ENCODE results near the gene VAMP8. TPM values are rescaled to one million over a fixed set of nuclear protein-coding genes. Genes with fewer than 3 reads are reported as not detected.

Gene VAMP8
- total and polyA plus RNA-seq, 2 of the 8 experiments (the other 6 are each of a cell fraction or from before 2014, with no cell fraction given) = 34.4 to 69.7 TPM

DNA sequence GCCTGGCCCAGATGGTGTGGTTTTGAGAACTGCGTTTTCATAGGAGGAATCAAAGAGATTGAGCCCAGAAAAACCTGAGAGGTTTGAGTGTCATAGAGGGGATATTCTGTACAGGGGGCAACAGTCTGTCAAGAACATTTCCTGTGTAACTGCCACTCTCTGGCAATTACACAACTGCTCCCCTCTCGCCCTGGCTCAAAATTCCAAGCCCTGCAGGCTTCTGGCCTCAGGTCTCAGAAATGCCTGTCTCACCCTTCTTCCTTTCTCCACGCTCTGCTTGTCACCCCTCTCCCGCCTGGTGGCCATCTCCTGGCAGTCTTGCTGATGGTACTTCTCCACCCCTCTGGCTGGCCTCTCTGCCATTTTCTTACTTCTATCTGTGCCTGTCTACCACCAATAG is 10.8 kb downstream of the VAMP8 start:
- POLR2A ChIA-PET (ENCODE audit: partially characterized antibody) = interaction anchor here (0.9 to 2.1 kb wide), 7 partner anchors 9 to 50 kb away, joined by 3 to 8 read pairs (median 5); partner anchors contain the start of genes GGCX, MAT2A and TMEM150A
- CTCF ChIA-PET (ENCODE audit: partially characterized antibody) = interaction anchor here (1.0 to 1.2 kb wide), 2 partner anchors 16 to 49 kb away, joined by 3 to 4 read pairs; no protein-coding TSS in a partner anchor

More for the DNA sequence above, 10.8 kb downstream of the VAMP8 start:
- Histone ChIP-seq H2AFZ (ENCODE audit: low read length) (no peak overlapping the region), H3K4me1 (replicated peaks in 1 of 4; ENCODE audit: control insufficient read depth in 3 of 4, insufficient read depth in 4 of 4, low read length in 3 of 4) (peaks cover 0 to 11% (median 3%) of the 10 kb centered on the region in 4 experiments; a peak in 4 of 7 replicates), H3K4me2 (ENCODE audit: insufficient read depth in 1 of 2, low read depth in 2 of 2, low read length in 2 of 2) (no peak overlapping the region), H3K23me2 (ENCODE audit: low read depth, low read length) (peaks cover 5% of the 10 kb centered on the region; the same call in 1 of the 2 replicates), H3K36me3 (ENCODE audit: control insufficient read depth in 2 of 4, insufficient read depth in 4 of 4, low read length in 3 of 4) (no peaks in the 10 kb centered on the region), H3K9me3 (ENCODE audit: insufficient read depth in 2 of 2, low read depth in 1 of 2, low read length in 1 of 2) (no peaks in the 10 kb centered on the region), H3K9ac (replicated peaks in 1 of 4; ENCODE audit: extremely low read depth in 1 of 4, low read depth in 3 of 4, low read length in 3 of 4) (no peak overlapping the region), H4K91ac (replicated peaks; ENCODE audit: insufficient read length, low read length) (no peak overlapping the region), H2AK5ac (ENCODE audit: low read depth, low read length) (no peak overlapping the region), H2BK15ac (ENCODE audit: low read length) (no peak overlapping the region), H3K18ac (ENCODE audit: extremely low read depth, low read length) (no peak overlapping the region), H3K4ac (replicated peaks; ENCODE audit: insufficient read length, low read depth, low read length) (no peak overlapping the region), H3K4me3 (ENCODE audit: extremely low read depth in 1 of 4, insufficient read depth in 2 of 4, low read depth in 3 of 4, low read length in 4 of 4) (no peak overlapping the region), H2BK12ac (ENCODE audit: low read depth, low read length) (no peak overlapping the region), H3K56ac (replicated peaks; ENCODE audit: insufficient read length, low read depth, low read length) (no peak overlapping the region), H2BK5ac (ENCODE audit: low read depth, low read length) (no peak overlapping the region), H3K27me3 (replicated peaks in 1 of 4; ENCODE audit: control insufficient read depth in 3 of 4, extremely low read depth in 1 of 4, insufficient read depth in 3 of 4, low read length in 3 of 4) (peaks cover 8 to 32% (median 20%) of the 10 kb centered on the region in 4 experiments; a peak in 6 of 7 replicates), H4K5ac (ENCODE audit: insufficient read length, low read depth, low read length) (no peak overlapping the region), H4K20me1 (replicated peaks in 1 of 2; ENCODE audit: control insufficient read depth in 1 of 2, insufficient read depth in 2 of 2, low read length in 2 of 2) (no peaks in the 10 kb centered on the region), H2BK20ac (ENCODE audit: low read length) (no peak overlapping the region), H3K79me2 (ENCODE audit: control insufficient read depth in 1 of 2, insufficient read depth in 2 of 2, low read length in 2 of 2) (no peaks in the 10 kb centered on the region; a peak in 1 of 4 replicates), H3K79me1 (ENCODE audit: low read depth, low read length) (no peaks in the 10 kb centered on the region), H3K27ac (ENCODE audit: low read depth, low read length) (no peak overlapping the region), H2BK120ac (replicated peaks; ENCODE audit: low read depth, low read length) (no peak overlapping the region), H3K23ac (ENCODE audit: insufficient read length) (no peak overlapping the region), H4K8ac (ENCODE audit: extremely low read depth, insufficient read depth, low read length) (no peak overlapping the region), H3K14ac (ENCODE audit: insufficient read length) (no peak overlapping the region)
- WGBS, 2 experiments (ENCODE audit: extremely low coverage in 1 of 2, insufficient coverage in 1 of 2, insufficient read length in 1 of 2, insufficient replicate concordance in 2 of 2, low coverage in 1 of 2, low lambda C conversion rate in 2 of 2, missing lambda C conversion rate in 1 of 2) = 76% methylated on average over 4 of the region's 4 CpGs; no CpG with 5 or more reads in 1 of the 2 experiments
- FAIRE-seq = no peak
- TF ChIP-seq BACH1 (IDR thresholded peaks at IDR 0.05; ENCODE audit: low read length) (no peak), SIX5 (IDR thresholded peaks at IDR 0.05; ENCODE audit: low read depth, low read length) (no peak), CREB1 (IDR thresholded peaks at IDR 0.05) (no peak)
- DNase-seq (ENCODE audit: low read depth in 1 of 2, low spot score in 2 of 2) = no peak

All from H1 (cell line).